Activated CD4-positive, CD25-positive, alpha-beta regulatory T cell treated with anti-CD3 and anti-CD28 coated beads, Interleukin-2, amount 50 U/mL, for 16 hours (primary cell): ENCODE measurements around the gene OR2B2.
"Not testable (repeated sequence)": the region's sequence is repeated elsewhere in the genome, so short reads cannot be mapped to it uniquely, and the experiment has no call there.

Experiments
- DNase-seq: peaks from one replicate; pipeline ENCODE4 v3.0.0-alpha.2; 2020; ENCODE audit warnings: low read depth, low spot score

Gene OR2B2

GRCh38 chr6:27911956-27912446 is at the start of gene OR2B2:
Gene OR2B2 (minus strand): TSS chr6:27912396. CDS start chr6:27912319, 77 bp downstream.
- no peak for DNase-seq

DNA sequence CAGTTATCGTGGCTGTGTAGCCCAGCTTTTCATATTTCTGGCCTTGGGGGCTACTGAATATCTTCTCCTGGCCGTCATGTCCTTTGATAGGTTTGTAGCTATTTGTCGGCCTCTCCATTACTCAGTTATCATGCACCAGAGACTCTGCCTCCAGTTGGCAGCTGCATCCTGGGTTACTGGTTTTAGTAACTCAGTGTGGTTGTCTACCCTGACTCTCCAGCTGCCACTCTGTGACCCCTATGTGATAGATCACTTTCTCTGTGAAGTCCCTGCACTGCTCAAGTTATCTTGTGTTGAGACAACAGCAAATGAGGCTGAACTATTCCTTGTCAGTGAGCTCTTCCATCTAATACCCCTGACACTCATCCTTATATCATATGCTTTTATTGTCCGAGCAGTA is 45.3 kb upstream of the OR2B2 start:
- DNase-seq = no peak

- no peak for DNase-seq
Observed at GRCh38 chr6:27956941-27957340, 44.7 kb upstream of the OR2B2 start, which contains the start of gene OR2B6. Gene OR2B6 (plus strand): TSS chr6:27957241. CDS start chr6:27957241, 0 bp downstream.

- DNase-seq = no peak
Observed at GRCh38 chr6:27951040-27951439, 38.8 kb upstream of the OR2B2 start.

- DNase-seq = no peak
Observed at GRCh38 chr6:27948237-27948636, 36.0 kb upstream of the OR2B2 start.

DNA sequence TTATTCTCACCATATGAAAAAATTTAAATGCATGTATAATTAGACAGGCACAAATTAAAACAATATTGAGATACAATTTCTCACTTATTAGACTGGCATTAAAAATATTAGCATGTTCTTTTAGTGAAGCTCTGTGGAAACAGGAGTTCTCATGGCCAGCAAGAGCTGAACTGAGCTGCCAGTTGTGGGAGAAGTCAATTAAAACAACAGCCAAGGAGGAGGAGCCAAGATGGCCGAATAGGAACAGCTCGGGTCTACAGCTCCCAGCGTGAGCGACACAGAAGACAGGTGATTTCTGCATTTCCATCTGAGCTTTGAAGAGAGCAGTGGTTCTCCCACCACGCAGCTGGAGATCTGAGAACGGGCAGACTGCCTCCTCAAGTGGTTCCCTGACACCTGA is 30.9 kb upstream of the OR2B2 start:
- DNase-seq = not testable (repeated sequence)

DNA sequence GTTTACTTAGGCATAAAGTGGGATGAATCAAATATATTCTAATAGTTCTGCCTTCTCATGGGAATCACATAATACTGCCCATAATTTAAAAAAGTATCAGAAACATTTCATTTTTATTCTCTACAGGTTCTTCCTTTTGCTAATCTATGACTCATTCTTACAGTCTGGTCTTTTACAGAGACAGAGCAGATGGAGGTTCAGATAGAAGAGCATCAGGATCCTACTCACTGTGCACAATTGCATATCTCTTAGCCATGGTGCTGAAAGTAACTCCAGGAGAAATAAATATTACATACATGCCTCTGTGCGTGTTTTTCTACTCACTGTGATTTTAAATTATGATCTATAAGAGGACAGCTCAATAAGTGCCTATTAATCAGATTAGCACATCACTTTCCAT is 28.6 kb upstream of the OR2B2 start:
- no peak for DNase-seq

GRCh38 chr6:27931209-27931608 is 19.0 kb upstream of the OR2B2 start:
- DNase-seq = no peak

GRCh38 chr6:27929930-27930329 is 17.7 kb upstream of the OR2B2 start:
- DNase-seq = not testable (repeated sequence)

DNA sequence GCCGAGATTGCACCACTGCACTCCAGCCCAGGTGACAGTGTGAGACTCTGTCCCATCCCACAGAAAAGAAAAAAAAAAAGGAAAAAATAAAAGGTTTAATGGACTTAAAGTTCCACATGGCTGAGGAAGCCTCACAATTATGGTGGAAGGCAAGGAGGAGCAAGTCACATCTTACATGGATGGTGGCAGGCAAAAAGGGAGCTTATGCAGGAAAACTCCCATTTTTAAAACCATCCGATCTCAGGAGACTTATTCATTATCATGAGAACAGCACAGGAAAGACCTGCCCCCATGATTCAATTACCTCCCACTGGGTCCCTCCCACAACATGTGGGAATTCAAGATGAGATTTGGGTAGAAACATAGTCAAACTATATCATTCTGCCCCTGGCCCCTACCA is 15.8 kb upstream of the OR2B2 start:
- not testable (repeated sequence) for DNase-seq

- DNase-seq = no peak
Observed at GRCh38 chr6:27924179-27924578, 12.0 kb upstream of the OR2B2 start.

- no peak for DNase-seq
Observed at GRCh38 chr6:27922949-27923348, 10.8 kb upstream of the OR2B2 start.

- no peak for DNase-seq
Observed at GRCh38 chr6:27908017-27908416, 4.2 kb downstream of the OR2B2 start.

DNA sequence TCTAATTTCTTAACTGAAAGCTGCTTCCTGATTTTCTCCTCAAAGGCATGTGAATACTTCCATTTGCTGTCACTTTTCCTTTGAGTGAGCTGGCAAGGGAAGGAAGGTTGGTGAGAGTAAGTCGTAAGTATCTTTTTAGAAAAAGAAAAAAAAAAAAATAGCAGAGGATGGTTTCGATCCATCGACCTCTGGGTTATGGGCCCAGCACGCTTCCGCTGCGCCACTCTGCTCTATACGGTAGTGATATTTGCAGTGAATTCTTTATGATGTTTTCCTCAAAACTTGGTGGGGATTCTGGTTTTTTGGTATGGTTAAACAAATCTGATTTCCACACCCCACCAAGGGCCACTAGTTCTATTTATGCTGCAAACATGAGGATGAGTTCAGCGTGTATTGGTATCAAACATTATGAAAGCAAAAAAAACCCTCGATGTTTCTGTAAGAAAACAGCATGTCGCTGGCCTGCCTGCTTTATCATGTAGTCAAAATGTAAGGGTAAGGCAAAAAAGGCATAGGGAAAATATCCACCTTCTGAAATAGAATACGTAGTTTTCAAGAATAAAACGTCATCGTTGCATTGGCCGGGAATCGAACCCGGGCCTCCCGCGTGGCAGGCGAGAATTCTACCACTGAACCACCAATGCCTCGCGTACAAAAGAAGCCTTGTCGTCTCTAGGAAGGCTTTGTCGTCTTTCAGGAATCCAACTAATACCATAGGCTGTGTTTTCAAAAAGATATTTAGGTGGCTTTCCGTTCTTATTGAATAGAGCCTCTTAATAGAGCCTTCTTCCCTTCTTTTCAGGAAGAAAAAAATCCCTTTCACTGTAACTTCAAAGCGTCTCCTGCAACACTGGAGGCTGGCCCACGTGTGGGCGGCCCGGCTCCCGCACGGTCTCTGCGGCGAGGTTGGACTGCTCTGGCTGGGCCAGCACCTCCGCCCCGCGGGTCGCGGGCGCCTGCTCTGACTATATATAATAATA is 9.6 kb downstream of the OR2B2 start:
- DNase-seq = peak; percentile 87

- no peak for DNase-seq
Observed at GRCh38 chr6:27901801-27902200, 10.4 kb downstream of the OR2B2 start.

DNA sequence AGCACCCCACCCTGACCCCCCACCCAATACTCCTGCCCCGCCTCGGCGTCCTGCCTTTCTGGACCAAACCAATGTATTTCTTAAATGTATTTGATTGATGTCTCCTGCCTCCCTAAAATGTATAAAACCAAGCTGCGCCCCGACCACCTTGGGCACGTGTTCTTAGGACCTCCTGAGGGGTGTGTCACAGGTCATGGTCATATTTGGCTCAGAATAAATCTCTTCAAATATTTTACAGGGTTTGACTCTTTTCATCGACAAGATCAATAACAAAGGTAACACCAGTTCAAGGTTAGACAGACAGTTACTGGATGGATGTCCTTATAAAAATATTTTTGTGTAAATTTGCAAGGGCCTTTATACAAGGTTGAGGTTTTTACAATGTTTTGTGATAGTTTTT is 12.0 kb downstream of the OR2B2 start:
- DNase-seq = not testable (repeated sequence)

GRCh38 chr6:27899543-27899942 is 12.7 kb downstream of the OR2B2 start:
- DNase-seq = no peak

- no peak for DNase-seq
Observed at GRCh38 chr6:27897580-27898206, 14.5 kb downstream of the OR2B2 start.

DNA sequence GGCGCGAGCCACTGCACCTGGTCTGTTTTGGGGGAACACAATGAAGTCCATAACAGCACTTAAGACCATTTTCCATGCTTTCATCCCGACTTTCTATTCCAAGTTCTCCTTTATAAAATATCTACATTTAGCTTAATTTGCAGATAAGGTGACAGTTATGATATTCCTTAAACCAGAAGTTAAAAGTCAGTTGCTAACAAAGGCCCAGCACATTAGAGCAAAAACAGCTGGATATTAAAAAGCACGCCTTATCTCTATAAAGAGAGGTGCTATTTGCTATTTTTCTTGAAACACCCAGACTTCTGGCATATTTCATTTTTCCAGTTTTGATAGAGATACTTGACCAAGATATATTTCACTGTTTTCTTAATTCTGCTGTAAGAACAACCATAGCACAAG is 15.8 kb downstream of the OR2B2 start:
- no peak for DNase-seq

- peak; percentile 56 for DNase-seq
Observed at GRCh38 chr6:27894839-27895762, 17.1 kb downstream of the OR2B2 start.
